HepG2 (cell line): ENCODE measurements around the gene EVA1C. TPM values are rescaled to one million over a fixed set of nuclear protein-coding genes. Genes with fewer than 3 reads are reported as not detected.
A peak's percentile ranks its signal among the peaks of the same experiment; 100 is the strongest.

Source experiments
- FOXM1 ChIP-seq: sonication (generic); formaldehyde crosslinking; IDR thresholded peaks from 2 replicates; pipeline ENCODE4 v1.5.0; 2020; ENCODE audit warnings: missing genetic modification reagents
- HHEX ChIP-seq: IDR thresholded peaks from 2 replicates; pipeline ENCODE4 v1.6.1; 2016; ENCODE audit warnings: control low read depth
- KDM6A ChIP-seq: IDR thresholded peaks from 2 replicates; pipeline ENCODE4 v1.6.1; 2016; ENCODE audit warnings: low read depth
- MNT ChIP-seq: fragments of 450-650 bp; IDR thresholded peaks from 2 replicates; pipeline ENCODE4 v1.6.1; 2016
- NFIC ChIP-seq: IDR thresholded peaks from 2 replicates; pipeline ENCODE4 v1.6.1; 2012; ENCODE audit warnings: mild to moderate bottlenecking, low read length, inconsistent platforms
- NFRKB ChIP-seq: fragments of 450-650 bp; IDR thresholded peaks from 2 replicates; pipeline ENCODE4 v1.6.1; 2017
- PCBP1 ChIP-seq: fragments of 200-400 bp; formaldehyde crosslinking; IDR thresholded peaks from 2 replicates; pipeline ENCODE4 v1.6.1; 2017; ENCODE audit warnings: mild to moderate bottlenecking, low read depth, low read length, borderline replicate concordance
- PPARG ChIP-seq: conservative IDR thresholded peaks from 2 replicates; pipeline ENCODE4 v1.6.1; 2016; ENCODE audit warnings: missing biosample characterization, missing genetic modification reagents
- RXRB ChIP-seq: IDR thresholded peaks from 2 replicates; pipeline ENCODE4 v1.6.1; 2016; ENCODE audit warnings: borderline replicate concordance, missing genetic modification reagents, missing compliant biosample characterization
- SNAI1 ChIP-seq: sonication (generic); formaldehyde crosslinking; IDR thresholded peaks from 2 replicates; pipeline ENCODE4 v1.5.0; 2020; ENCODE audit warnings: mild to moderate bottlenecking, missing genetic modification reagents, borderline replicate concordance
- TRIM22 ChIP-seq: fragments of 450-650 bp; IDR thresholded peaks from 2 replicates; pipeline ENCODE4 v1.6.1; 2017
- TRIM24 ChIP-seq: sonication (generic); formaldehyde crosslinking; IDR thresholded peaks from 2 replicates; pipeline ENCODE4 v1.8.0; 2022; ENCODE audit warnings: mild to moderate bottlenecking, missing genetic modification reagents
- ZBTB26 ChIP-seq: IDR thresholded peaks from 2 replicates; pipeline ENCODE4 v1.6.1; 2016; ENCODE audit warnings: missing compliant biosample characterization, missing genetic modification reagents, borderline replicate concordance
- ZFY ChIP-seq: sonication (generic); formaldehyde crosslinking; IDR thresholded peaks from 2 replicates; pipeline ENCODE4 v1.4.0; 2020; ENCODE audit warnings: missing genetic modification reagents
- ZMAT5 ChIP-seq: sonication (generic); formaldehyde crosslinking; IDR thresholded peaks from 2 replicates; pipeline ENCODE4 v1.5.0; 2020; ENCODE audit warnings: mild to moderate bottlenecking, low read depth, missing genetic modification reagents, borderline replicate concordance
- ZNF224 ChIP-seq: sonication (generic); formaldehyde crosslinking; IDR thresholded peaks from 2 replicates; pipeline ENCODE4 v1.5.0; 2020; ENCODE audit warnings: mild to moderate bottlenecking, missing genetic modification reagents
- ZNF251 ChIP-seq: sonication (generic); formaldehyde crosslinking; IDR thresholded peaks from 2 replicates; pipeline ENCODE4 v1.9.0; 2021; ENCODE audit warnings: mild to moderate bottlenecking, missing genetic modification reagents
- ZNF484 ChIP-seq: sonication (generic); formaldehyde crosslinking; IDR thresholded peaks from 2 replicates; pipeline ENCODE4 v1.5.1; 2020; ENCODE audit warnings: mild to moderate bottlenecking, low read depth, missing genetic modification reagents, borderline replicate concordance
- ZNF503 ChIP-seq: sonication (generic); formaldehyde crosslinking; IDR thresholded peaks from 2 replicates; pipeline ENCODE4 v1.4.0; 2020; ENCODE audit warnings: missing genetic modification reagents
- ZNF562 ChIP-seq: sonication (generic); formaldehyde crosslinking; IDR thresholded peaks from 2 replicates; pipeline ENCODE4 v1.8.0; 2022; ENCODE audit warnings: missing genetic modification reagents, borderline replicate concordance
- ZNF614 ChIP-seq: IDR thresholded peaks from 2 replicates; pipeline ENCODE4 v1.6.1; 2018; ENCODE audit warnings: missing biosample characterization, missing genetic modification reagents, inconsistent platforms, borderline replicate concordance
- ZNF644 ChIP-seq: IDR thresholded peaks from 2 replicates; pipeline ENCODE4 v1.6.1; 2016; ENCODE audit warnings: low read depth
- ZNF691 ChIP-seq: sonication (generic); formaldehyde crosslinking; IDR thresholded peaks from 2 replicates; pipeline ENCODE4 v1.4.0; 2020; ENCODE audit warnings: missing genetic modification reagents, low read depth, mild to moderate bottlenecking, borderline replicate concordance
- ZNF781 ChIP-seq: sonication (generic); formaldehyde crosslinking; IDR thresholded peaks from 2 replicates; pipeline ENCODE4 v1.5.1; 2020; ENCODE audit warnings: borderline replicate concordance, mild to moderate bottlenecking, missing genetic modification reagents; ENCODE audit errors: not compliant biosample characterization
- polyA plus RNA-seq, 8 experiments: library from polyadenylated mRNA; depleted of rRNA in 3 of 8; stranded (reverse) in 7 of 8; unstranded in 1 of 8; fragments of >200 nt; fragmentation: Illumina TruSeq in 4 of 8; extraction: Trizol in 4 of 8; gene quantifications; 2 replicates each; pipeline versions ENCODE4 v1.2.1 to v1.2.3, GENCODE V29; 2011 to 2016; ENCODE audit warnings: low read depth in 4 of 8, missing spikeins in 1 of 8, mixed read lengths in 1 of 8; ENCODE audit not compliant: insufficient read depth in 1 of 8
- total RNA-seq, 5 experiments: library from RNA; depleted of rRNA; stranded (reverse); fragments of >200 nt; fragmentation: Illumina TruSeq; extraction: Trizol; gene quantifications; 2 replicates each; pipeline ENCODE4 v1.2.3, GENCODE V29; 2016; ENCODE audit warnings: low read depth in 1 of 5

Gene EVA1C
- total and polyA plus RNA-seq, 2 of the 13 experiments (the other 11 are each of a cell fraction or from before 2014, with no cell fraction given), result 0.29 to 0.34 TPM

- no peak; the same call in 1 of the 2 replicates for TF ChIP-seq ZNF691 (CRISPR knock-in tag)
- peak; percentile 14; the same call in 1 of the 2 replicates for TF ChIP-seq PCBP1
- no peak for TF ChIP-seq NFIC
- TF ChIP-seq ZNF484, result no peak
- TF ChIP-seq FOXM1, result no peak
- peak; percentile 94 for TF ChIP-seq MNT
- no peak for TF ChIP-seq ZNF614 (CRISPR knock-in tag)
- no peak for TF ChIP-seq TRIM22
- peak; percentile 91 for TF ChIP-seq ZFY
- TF ChIP-seq ZNF644 (CRISPR knock-in tag), result no peak
- no peak for TF ChIP-seq HHEX (CRISPR knock-in tag)
- TF ChIP-seq RXRB (CRISPR knock-in tag), result peak; percentile 27; the same call in 1 of the 2 replicates
- TF ChIP-seq NFRKB, result no peak
- TF ChIP-seq SNAI1 (CRISPR knock-in tag), result no peak
- peak; percentile 61 for TF ChIP-seq ZNF781 (CRISPR knock-in tag)
- TF ChIP-seq ZMAT5 (CRISPR knock-in tag), result no peak
- TF ChIP-seq PPARG, result no peak
- TF ChIP-seq ZNF224, result no peak
- TF ChIP-seq ZBTB26 (CRISPR knock-in tag), result peak; percentile 67; the same call in 1 of the 2 replicates
- TF ChIP-seq ZNF251, result no peak
- TF ChIP-seq ZNF562 (CRISPR knock-in tag), result no peak
- TF ChIP-seq ZNF503 (CRISPR knock-in tag), result no peak
- no peak for TF ChIP-seq KDM6A (CRISPR knock-in tag)
- no peak for TF ChIP-seq TRIM24 (CRISPR knock-in tag)
Measured at GRCh38 chr21:32392880-32393676, 19.4 kb upstream of the EVA1C start, which contains the start of gene URB1 (continued).
